Left hindlimb (tissue), 1 donor: Measurements from ENCODE around the gene CTNNA3.

Experiments used
- DNase-seq: peaks from one replicate; pipeline ENCODE4 v3.0.0-alpha.2; 2018

Gene CTNNA3

DNA sequence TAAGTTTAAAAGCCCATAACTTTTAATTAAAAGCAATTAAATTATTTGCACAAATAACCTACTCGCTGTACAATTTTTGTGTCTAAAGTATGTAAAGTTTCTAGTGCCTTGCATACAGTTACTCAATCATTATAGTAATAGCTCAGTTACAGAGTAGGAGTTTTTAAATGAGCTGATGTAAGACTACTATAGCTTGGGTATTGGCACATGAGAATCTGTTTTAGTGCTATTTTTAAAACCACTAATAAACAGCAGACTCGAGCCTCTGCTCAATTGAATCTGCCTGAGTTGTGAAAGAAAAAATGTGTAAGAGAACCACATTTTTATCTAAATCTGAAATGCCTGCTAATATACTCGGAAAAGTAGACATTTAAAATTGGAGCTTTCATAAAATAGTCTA is 31.1 kb downstream of the CTNNA3 start:
- no peak for DNase-seq

DNA sequence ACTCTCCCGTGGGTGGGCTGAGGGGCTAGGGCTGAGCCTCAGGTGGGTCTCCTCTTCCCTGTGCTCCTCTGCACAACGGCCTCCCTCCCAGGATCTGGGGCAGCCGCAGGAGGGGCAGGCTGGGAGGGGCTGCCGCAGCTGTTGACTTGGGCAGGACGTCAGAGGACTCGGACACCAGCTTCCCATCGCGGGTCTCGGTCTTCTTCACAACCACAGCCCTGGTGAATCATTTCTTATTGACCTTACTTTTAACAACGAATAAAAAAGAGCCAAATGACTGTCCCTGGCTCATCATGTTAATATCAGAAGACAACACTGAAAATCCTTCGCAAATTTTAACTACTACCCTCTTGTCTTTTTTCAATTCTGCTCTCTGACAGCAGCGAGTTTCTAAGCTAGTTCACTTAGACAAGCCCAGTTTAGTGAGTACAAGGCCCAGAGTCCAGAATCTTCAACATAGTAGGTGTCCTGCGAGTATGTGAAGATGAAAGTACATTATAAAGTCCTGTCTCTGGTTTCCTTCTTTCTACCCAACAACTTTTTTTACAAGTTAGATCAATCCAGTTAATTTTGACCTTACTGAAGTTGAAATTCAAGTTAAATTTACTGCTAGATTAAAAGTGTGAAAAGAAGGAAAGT is 32.4 kb downstream of the CTNNA3 start:
- DNase-seq: no peak

DNA sequence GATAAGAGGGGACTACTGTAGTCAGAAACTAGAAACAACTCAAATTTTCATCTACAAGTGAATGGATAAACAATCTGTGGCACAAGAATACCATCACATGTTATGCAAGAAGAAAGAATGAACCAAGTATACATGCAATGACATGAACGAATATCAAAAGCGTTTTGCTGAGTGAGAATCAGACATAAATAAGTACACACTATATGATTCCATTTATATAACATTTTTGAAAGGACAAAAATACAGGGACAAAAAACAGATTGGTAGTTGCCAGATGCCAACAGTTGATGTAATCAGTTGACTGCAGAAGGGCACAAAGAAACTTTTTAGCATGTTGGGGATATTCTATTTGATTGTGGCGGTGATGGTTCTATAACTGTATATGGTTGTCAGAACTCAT is 33.6 kb downstream of the CTNNA3 start:
- no peak for DNase-seq

DNA sequence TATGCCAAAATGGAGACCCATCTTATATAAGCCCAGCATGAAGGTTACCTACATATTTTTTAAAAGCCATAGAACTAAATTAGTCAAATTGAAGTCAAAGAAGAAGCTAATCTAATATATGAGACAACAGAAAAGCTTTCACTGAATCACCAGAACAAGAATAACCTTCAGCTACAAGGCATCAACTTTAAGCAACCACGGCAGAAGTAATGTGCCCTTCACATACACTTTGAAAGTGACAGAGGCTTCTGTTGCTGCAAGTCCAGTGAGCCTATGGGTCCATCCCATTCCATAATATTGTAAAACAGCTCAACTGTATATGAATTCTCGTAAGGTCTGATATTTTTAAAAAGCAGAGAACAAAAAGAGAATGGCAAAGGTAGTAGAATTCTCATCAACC is 36.5 kb downstream of the CTNNA3 start:
- no peak for DNase-seq

DNA sequence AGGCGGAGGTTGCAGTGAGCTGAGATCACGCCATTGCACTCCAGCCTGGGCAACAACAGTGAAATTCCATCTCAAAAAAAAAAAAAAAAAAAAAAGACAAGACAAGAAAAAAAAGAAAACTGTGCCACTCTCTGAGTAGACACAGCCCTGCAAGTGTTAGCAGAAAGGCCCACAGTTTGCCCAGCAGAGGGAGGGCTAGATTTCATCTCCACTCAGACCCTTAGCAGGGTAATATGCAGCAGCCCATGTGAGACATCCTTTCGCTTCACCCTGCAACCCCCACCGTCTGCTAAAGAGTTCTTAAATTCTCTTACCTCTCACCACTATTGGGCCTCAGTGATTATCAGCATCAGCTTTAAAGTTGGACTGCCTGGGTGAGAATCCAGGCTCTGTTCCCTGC is 38.2 kb downstream of the CTNNA3 start:
- DNase-seq: no peak

DNA sequence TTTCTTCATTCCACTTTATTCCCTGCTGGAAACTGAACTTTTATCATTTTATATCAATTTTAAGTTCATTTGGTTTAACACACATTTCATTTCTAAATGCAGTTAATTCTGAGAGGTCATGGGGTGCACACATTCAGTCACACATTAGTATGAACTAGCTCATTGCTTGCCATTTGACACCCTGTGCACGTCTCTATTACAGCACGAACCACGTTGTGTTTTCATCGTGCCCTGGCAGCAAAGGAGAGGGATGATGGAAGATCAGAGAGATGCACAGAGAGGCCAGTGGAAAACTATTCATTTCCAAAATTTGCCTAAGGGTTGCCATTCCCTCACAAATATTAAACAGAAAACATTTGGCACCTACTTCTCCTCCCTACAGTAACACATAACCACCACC is 45.4 kb downstream of the CTNNA3 start:
- DNase-seq: no peak

DNA sequence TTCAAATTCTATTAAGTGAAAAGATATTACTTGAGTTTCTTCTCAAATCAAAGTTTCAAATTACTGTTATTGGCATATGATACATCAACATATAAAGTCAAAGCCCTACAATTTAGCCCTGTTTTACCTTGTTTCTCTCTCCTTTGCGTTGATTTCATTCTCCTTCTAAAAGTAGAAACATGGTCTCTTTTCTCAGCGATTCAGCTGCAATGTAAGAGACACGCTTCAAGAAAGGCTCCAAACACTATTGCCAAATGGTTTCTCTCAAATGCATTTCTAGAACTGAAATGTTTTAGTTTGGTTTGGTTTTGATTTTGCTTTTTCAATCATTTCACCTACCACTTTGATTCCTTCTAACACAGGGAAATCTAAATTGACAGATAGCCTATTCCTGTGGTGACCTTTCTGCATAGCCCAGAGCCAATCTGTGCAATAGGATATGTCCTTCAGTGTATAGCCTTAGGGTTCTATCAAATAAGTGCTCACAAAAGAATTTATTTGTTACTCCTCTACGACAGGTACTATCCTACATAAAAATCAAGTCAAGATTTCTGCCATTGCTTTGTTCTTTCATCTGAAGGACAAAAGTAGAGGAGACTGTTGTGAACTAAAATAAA is 47.3 kb downstream of the CTNNA3 start:
- DNase-seq: no peak

DNA sequence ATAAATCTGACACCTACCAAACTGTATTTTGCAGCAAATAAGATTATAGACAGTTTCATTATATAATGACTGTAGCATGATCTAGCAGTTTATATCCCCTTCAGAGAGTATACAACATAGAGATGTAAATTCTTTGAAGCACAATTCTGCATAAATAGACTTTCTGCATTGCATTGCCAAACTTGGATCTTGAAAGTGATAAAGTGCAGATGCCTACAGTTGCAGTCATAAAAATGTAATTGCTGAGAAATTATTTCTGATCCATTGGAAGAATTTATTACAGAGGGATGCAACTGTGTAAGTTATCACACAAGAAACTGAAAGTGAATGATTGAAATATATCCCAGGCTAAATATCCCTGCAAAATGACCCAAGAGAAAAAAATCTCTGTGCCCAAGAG is 65.1 kb downstream of the CTNNA3 start:
- no peak for DNase-seq

DNA sequence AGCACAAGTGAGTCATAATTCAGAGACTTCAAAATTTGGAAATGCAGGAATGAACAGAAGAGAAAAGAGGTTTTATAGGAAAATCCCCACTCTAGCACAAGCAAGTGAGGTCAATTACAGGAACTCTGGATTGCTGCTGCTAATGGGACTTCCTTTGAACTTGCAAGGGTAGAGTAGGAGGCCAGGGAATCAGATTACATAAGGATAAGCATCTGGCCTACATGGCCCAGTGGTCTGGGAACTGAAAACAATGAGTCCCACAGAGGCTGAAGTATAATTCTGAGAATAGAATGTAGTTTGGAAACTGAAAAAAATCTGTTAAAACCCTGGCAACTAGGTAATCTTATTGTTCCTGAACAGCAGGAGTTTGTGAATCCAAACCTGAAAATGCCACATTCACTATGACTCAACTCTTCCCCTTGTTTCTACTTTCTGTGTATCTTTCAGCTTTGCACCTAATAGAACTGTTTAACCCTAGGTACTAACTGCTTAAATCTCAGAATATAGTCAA is 66.5 kb downstream of the CTNNA3 start:
- DNase-seq: no peak

DNA sequence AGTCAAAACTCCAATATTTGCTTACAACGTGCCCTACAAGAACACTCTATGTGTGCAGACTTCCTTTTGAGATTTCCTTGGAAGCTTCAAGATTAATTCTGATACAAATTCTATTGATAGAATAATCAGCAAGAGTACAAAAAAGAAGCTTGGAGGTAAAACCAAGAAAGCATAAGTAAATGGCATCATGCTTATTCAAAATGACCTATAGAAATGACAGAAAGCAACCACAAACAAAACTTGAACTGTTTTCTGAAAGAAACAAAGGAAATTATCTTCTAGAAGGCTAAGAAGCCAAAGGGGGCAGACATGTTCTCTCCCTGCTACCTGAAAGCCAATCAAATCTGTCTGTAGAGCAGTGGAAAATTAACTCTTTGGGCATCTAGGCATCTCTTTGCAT is 73.0 kb downstream of the CTNNA3 start:
- no peak for DNase-seq

DNA sequence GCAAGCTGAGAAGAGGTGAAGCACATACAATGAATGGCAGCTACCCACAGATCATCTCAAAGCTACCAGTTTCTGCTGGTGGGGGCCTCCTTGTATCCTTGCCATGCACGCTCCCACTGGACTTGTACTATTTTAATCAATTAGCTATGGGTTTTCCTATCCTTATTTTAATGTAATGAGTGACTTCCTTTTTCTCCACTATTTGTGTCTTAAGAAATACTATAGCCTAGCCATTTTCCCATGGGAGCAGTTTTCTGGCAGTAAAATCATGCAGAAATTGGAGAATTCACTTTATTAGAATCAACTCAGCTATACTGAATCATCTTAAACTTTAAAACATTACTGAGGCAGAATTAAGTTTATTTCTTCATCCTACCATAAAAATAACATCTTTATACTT is 73.5 kb downstream of the CTNNA3 start:
- DNase-seq: no peak

DNA sequence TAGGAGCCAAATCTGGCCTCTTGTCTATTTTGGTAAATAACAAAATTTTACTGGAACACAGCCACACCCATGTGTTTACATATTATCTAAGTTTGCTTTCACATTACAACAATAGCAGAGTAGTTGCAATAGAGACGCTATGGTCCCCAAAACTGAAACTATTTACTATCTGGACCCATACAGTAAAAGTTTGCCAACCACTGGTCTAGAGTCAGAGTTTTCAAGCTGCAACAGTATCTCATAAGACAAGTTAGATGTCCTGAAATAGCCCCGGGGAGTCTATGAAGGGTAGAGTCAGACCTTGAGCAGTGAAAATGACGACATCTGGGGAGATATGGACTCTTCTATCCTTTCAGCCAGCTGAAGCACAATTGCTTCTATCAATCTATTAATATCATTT is 74.2 kb downstream of the CTNNA3 start:
- no peak for DNase-seq

DNA sequence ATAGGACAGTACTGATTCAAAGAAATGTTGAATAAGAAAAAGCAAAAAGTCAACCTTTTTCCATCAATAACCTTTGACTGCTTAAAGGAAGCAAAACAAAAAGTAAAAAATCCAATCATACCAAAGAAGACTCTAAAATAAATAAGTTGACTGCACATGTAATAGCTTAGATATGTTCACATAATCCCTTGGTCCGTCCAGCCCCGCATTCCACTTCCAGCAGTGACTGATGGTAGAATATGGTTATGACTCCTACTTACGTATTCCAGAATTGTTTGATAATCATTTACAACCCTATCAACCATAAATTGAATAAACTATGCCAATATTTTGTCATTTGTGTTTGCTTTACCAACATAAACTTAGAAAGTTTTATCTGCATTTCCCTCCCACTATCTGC is 77.9 kb downstream of the CTNNA3 start:
- no peak for DNase-seq

DNA sequence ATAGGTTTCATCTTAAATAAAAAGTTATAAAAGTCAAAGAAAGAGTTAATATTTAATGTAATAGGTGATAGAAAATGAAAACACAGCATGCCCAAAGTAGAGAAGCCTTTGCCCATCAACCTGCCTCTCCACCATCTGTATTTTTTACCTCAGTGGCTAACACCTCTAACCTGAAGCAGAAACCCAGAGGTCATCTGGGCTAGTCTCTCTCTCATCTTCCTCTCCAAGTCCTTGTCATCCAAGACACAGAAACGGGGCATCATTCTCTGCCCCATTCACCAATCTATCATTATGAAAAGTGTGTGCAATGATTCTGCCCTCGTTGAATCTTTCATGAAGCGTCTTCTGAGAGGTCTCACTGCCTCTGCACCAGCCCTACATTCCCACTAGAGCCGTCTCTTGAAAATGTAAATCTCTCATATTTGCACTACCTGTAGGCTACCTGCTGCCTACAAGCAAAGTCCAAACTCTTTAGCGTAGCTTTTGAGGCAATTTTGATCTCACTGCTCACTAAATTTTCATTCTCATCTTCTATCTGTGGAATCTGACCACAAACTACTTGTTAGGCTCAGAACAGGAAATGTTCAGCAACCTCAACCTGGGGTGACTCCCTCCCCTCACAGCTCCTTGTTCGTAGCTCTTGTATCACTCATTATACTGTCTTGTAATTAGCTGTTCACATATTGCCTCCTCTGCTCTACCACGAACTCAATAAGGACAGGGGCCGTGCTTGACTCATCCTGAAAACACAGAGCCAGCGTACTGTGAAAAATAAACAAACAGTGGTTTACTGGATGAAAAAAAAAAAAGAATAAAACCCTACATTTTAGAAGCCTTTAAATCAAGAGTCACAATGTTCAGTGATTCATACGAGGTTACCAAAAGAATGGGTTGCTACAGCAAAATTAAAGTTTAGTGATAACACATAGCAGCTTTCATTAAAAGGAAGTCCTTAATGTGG is 83.1 kb downstream of the CTNNA3 start:
- no peak for DNase-seq

DNA sequence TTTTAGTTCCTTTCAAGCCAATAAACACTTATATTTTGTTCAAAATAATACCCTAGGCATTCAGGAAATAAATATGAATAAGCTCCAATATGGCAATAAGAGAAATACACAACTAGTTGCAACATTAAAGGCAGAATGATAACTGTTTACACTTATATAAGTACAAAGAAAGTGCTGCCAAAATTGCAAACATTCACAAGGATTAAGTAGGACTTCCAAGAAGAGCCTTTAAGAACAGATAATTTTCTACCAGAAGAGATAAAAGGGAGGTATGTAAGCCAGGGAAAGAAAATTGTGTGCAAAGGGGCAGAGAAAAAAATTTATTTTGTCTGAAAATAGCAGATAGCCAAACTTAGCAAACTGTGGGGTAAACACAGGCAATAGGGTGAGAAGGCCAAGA is 83.8 kb downstream of the CTNNA3 start:
- no peak for DNase-seq

DNA sequence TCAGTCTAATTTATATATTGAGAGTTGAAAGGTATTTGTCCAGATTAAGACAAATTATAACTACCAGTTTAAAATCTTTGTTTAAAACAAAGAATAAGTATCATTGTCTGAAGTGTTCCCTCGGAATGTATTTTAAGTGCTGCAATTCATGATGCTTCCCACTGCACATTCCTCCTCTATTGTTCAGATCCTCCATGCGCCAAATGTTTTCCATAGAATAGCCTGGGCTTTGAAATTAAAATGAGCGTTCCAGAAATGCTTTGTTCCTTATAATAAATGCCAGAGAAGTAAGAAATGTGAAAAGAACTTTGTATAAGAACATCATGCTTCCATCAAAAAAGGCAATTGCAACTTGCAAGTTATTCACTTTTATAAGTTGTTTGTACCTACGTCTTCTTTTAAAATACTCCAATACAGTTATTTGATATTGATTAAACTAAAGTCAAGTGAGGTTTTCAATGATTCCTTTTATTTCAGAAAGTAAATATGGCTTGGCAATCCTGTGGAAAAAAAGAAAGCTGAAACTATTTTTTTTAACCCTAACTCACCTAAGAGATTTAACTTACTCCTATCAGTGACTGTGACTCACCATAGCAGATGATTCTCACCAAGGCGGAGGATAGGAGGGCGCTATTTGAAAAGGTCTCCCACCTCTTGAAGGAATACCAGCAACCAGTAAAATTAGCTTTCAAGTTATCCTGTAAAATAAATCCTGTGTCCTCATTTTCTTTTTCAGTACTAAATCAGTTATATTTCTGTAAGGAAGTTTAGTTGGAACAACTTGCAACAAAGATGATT is 85.8 kb downstream of the CTNNA3 start:
- no peak for DNase-seq

DNA sequence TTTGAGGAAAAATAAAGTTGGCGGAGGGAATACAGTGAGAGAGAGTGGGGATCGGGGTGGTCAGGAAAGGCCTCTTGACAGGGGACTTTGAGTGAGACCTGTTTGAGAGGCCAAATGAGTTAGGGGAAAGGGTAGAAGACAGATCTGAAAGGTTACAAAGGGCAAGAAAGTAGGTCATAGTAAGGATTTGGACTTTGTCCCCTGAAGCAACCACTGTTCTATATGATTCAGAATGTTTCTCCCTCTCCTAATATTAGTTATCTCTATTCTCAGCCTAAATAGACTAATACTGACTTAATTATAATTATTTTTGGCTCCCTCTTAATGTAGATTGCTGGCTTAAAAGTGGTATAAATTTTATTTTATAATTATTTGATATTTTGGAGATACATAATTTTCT is 88.0 kb downstream of the CTNNA3 start:
- DNase-seq: no peak

DNA sequence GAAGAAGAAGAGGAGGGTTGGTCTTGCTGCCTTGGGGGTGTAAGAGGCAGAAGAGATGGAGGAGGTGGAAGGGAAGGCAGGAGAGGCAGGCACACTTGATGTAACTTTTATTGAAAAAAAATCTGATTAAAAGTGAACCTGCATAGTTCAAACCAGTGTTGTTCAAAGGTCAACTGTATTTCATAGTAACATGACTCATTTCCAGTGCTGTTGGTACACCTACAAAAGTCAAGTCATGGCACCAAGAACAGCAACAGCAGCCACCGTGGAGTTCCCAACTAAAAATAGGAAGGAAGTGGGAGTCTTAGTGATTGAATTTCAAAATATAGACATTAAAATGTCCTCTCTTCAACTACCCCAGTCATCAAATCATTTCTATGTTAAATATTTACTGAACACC is 88.5 kb downstream of the CTNNA3 start:
- no peak for DNase-seq

DNA sequence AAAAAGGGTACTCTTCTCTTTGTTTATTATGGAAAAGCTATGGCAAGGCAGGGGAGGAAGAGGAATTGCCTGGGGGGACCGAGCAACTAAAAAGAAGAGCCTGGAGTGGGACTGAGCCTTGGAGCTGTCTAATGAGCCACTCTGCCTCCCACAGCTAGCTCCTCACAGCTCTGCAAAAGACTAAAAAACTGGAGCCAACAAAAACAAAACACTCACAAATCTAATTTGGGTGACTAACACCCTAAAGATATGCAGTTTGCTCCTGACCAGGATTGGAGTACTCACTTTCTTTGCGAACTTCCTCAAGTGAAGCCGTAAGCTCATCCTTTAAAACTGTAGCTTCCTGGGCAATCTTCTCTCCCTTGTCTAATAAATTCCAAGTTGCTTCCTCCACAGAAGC is 89.4 kb downstream of the CTNNA3 start:
- no peak for DNase-seq

DNA sequence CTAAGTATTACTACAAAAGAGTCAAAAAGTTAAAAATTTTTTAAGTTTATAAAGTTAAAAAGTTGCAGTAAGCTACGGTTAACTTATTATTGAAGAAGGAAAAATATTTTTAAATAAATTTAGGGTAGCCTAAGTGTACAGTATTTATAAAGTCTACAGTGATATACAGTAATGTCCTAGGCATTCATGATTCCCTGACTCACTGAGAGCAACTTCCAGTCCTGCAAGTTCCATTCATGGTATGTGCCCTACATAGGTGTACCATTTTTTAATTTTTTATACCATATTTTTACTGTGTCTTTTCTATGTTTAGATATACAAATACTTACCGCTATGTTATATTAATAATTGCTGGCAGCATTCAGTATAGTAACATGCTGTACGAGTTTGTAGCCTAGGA is 92.3 kb downstream of the CTNNA3 start:
- DNase-seq: no peak

DNA sequence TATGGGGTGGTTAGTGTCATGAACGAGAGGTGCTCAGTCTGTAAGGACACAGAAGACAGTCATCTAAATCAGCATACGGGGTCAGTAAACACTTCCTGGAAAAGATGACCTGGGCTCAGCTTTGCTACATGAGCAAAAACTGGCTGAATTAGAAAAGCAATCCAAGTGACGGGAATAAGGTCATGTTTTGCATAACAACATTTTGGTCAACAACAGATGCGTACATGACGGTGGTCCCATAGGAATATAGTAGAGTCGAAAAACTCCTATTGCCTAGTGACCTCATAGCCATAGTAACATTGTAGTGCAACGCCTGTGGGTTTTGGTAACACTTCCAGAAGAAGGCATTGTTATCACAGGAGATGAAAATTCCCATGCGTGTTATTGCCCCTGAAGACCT is 92.9 kb downstream of the CTNNA3 start:
- DNase-seq: no peak

DNA sequence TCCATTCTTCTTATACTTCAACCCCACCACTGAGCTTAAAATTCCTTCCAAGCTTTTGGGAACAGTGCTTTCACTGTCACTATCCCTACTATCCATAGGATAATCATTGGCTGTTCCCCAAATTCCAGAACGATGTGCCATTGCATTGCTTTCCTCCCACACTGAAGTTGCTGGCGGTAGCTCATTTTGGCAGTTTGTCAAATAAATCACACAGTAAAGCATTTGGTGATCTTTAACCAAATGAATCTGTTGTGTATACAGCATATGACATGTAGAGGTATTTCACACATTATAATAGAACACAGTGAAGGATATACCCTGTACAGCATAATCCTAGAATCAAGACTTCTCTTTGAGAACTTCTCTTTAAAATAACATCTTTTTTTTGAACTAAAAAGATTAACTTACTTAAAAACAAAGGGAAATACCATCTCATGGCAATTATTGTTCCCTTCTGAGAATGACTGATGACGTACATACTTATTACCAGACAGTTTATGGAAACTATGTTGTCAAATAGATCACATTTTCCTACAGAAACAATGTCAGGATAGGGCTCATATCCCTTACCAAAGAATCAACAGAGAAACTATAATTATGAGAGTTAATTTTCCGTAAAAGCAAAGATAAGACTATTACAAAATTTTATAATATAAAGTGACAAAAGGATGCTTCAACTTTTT is 93.6 kb downstream of the CTNNA3 start:
- no peak for DNase-seq
